ENCODE results near the gene DIP2C.
"Not testable (repeated sequence)": the region's sequence is repeated elsewhere in the genome, so short reads cannot be mapped to it uniquely, and the experiment has no call there.

DIP2C gene

GRCh38 chr10:470339-471003 is 219.0 kb downstream of the DIP2C start:
- DNase-seq, result no peak

GRCh38 chr10:469947-470338 is 219.5 kb downstream of the DIP2C start:
- DNase-seq, result no peak

GRCh38 chr10:459743-460142 is 229.7 kb downstream of the DIP2C start:
- no peak for DNase-seq

- DNase-seq, result no peak
Observed at GRCh38 chr10:458421-458851, 231.0 kb downstream of the DIP2C start.

GRCh38 chr10:456486-456885 is 233.0 kb downstream of the DIP2C start:
- DNase-seq, result no peak

GRCh38 chr10:454860-455259 is 234.6 kb downstream of the DIP2C start:
- no peak for DNase-seq

- no peak for DNase-seq
Observed at GRCh38 chr10:453647-454046, 235.8 kb downstream of the DIP2C start.

GRCh38 chr10:452512-453426 is 236.7 kb downstream of the DIP2C start:
- no peak for DNase-seq

GRCh38 chr10:451856-452255 is 237.6 kb downstream of the DIP2C start:
- DNase-seq, result no peak

GRCh38 chr10:451021-451471 is 238.4 kb downstream of the DIP2C start:
- no peak for DNase-seq

GRCh38 chr10:450463-450862 is 239.0 kb downstream of the DIP2C start:
- DNase-seq, result no peak

GRCh38 chr10:449331-449730 is 240.1 kb downstream of the DIP2C start:
- DNase-seq, result not testable (repeated sequence)

GRCh38 chr10:443459-443858 is 246.0 kb downstream of the DIP2C start:
- DNase-seq, result no peak

- DNase-seq, result no peak
Observed at GRCh38 chr10:442209-442608, 247.3 kb downstream of the DIP2C start.

GRCh38 chr10:441659-442058 is 247.8 kb downstream of the DIP2C start:
- DNase-seq, result no peak

- no peak for DNase-seq
Observed at GRCh38 chr10:440127-440526, 249.3 kb downstream of the DIP2C start.

- DNase-seq, result no peak
Observed at GRCh38 chr10:437698-438490, 251.6 kb downstream of the DIP2C start.

GRCh38 chr10:436911-437665 is 252.4 kb downstream of the DIP2C start:
- no peak for DNase-seq

GRCh38 chr10:436013-436697 is 253.3 kb downstream of the DIP2C start:
- no peak for DNase-seq

- no peak for DNase-seq
Observed at GRCh38 chr10:435397-435796, 254.1 kb downstream of the DIP2C start.

GRCh38 chr10:429696-430095 is 259.8 kb downstream of the DIP2C start:
- no peak for DNase-seq

All from AML-193 (cell line).